ENCODE results near the gene AGK. TPM values are rescaled to one million over a fixed set of nuclear protein-coding genes. Genes with fewer than 3 reads are reported as not detected.

The AGK gene
- total RNA-seq, 2 experiments from 2014 or later = 35.8 to 37.9 TPM

DNA sequence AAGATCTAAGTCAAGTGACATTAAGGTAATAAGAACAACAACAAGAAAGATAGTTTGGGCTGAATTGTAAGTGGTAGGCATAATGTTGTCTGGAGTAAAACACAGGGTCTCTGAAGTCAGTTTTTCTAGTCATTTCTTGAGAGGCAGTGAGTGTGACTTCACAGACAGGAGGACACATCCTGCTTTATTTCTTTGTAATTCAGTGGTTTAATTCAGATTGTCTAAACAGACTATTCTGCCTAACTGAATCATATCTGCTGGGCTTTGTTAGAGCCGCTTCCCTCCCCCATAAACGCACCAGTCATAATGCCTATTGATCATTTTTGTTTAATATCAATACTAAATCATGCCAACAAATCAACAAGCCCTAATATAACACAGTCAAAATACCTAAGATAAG, 46.8 kb downstream of the AGK start:
- H3K36me3 Mint-ChIP-seq (ENCODE audit: low read depth) = peaks cover 36% of the 10 kb centered on the region

DNA sequence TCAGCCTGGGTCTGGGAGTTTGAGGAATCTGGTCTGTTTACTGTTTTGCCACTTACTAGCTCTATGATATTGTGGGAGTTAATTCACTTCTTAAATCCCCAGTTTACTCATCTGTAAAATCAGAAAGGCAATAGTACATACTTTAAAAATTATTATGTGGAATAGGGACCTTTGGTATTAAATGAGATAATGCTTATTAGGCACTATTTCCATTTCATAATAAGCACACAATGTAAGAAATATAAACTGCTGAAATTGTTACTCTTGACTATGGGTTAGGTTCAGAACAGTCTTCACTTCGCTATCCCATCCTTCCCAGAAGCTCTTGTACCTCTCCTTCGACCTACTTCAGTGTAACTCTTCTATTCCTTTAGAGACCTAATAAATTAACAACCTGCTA, 47.2 kb downstream of the AGK start:
- H3K9me3 Mint-ChIP-seq = no peaks in the 10 kb centered on the region
- no peaks in the 10 kb centered on the region for H3K27me3 Mint-ChIP-seq (ENCODE audit: low read depth)
- no peak overlapping the region for H3K27ac Mint-ChIP-seq
- intact Hi-C loops (cut with micrococcal nuclease) = no loop called here
- no peak for DNase-seq
- H3K4me1 Mint-ChIP-seq (ENCODE audit: low read depth) = peaks cover 3% of the 10 kb centered on the region
- H3K4me3 Mint-ChIP-seq = no peak overlapping the region
- CTCF ChIA-PET = no interaction called here
- H3K36me3 Mint-ChIP-seq (ENCODE audit: low read depth) = peaks cover 36% of the 10 kb centered on the region

More for the DNA sequence above, 46.8 kb downstream of the AGK start:
- Mint-ChIP-seq H3K4me1 (ENCODE audit: low read depth) (peaks cover 7% of the 10 kb centered on the region), H3K9me3 (no peaks in the 10 kb centered on the region), H3K4me3 (no peak overlapping the region), H3K27ac (no peak overlapping the region), H3K27me3 (ENCODE audit: low read depth) (no peaks in the 10 kb centered on the region)
- intact Hi-C loops (cut with micrococcal nuclease) = no loop called here
- CTCF ChIA-PET = no interaction called here
- no peak for DNase-seq

DNA sequence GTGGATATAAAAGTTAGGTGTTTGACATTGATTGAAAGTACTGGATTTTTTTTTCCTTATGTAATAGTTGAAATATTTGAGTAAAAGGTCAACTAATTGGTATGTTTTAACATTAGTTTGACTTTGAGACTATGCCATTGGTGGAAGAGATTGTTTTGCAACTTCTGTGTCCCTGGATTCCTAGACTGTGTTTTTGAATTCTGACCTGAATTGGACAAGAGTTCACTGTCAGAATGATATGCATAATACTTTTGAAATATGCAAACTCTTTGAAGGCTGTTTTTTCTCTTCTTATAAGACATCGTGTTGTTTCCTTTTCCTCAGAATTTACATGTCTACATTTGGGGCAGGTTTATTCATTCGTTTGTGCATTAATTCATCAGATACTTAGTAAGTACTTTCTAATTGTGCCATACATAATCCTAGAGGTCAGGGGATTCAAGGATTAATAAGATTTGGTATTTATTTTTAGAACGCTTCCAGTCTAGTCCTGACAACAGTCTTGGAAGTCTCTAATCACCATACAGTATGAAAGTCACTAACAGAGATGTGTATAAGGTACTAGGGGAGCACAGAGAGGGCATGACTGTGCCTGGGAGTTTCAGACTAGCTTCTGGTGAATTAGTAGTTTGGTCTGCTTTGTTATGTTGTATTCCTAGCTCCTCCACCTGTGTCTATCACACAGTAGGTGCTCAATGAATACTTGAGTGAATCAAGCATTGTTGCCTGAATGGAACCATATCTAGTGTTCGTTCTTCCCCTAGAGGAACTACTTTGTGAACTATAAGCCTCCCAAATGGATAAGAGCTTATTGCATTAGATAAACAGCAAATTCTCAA, 49.2 kb downstream of the AGK start:
- Mint-ChIP-seq H3K4me3 (no peak overlapping the region), H3K27me3 (ENCODE audit: low read depth) (no peaks in the 10 kb centered on the region), H3K36me3 (ENCODE audit: low read depth) (peaks cover 34% of the 10 kb centered on the region), H3K27ac (no peak overlapping the region), H3K9me3 (no peaks in the 10 kb centered on the region), H3K4me1 (ENCODE audit: low read depth) (no peaks in the 10 kb centered on the region)
- no peak for DNase-seq
- CTCF ChIA-PET = no interaction called here
- intact Hi-C loops (cut with micrococcal nuclease) = no loop called here

DNA sequence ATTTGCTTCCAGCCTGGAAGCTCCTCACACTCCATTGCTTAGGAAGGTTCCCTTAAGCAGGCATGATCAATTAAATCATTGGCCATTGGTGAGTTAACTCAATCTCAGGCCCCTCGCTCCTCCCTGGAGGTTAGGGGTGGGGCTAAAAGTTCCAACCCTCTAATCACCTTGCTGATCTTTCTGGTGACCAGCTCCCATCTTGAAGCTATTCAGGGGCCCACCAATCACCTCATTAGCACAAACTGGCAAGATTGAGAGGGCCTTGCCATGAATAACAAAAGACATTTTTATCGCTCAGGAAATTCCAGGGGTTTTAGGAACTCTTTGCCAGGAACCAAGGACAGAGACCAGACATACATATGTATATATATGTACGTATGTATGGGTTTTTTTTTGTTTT, 58.4 kb downstream of the AGK start:
- intact Hi-C loops (cut with micrococcal nuclease) = no loop called here
- no peak for DNase-seq
- Mint-ChIP-seq H3K4me3 (no peak overlapping the region), H3K9me3 (no peaks in the 10 kb centered on the region), H3K4me1 (ENCODE audit: low read depth) (no peaks in the 10 kb centered on the region), H3K36me3 (ENCODE audit: low read depth) (peaks cover 21% of the 10 kb centered on the region), H3K27me3 (ENCODE audit: low read depth) (no peaks in the 10 kb centered on the region), H3K27ac (no peak overlapping the region)
- CTCF ChIA-PET = no interaction called here

DNA sequence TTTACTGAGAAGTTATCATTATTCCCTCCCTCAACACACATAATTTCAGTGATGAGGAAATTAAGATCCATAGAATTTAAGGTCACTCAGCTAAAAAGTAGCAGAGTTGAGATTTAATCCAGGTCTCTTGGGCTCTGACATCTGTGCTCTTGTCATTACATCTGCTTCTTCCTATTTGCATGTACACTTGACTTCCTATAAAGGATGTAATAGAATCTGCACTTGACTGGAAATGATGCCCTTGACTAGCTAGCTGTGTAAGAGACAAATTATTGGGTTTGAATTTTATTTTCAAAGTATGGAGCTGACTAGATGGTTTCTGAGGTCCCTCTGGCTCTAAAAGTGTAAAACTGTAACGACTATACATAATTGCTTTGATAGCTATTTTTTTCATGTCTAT, 59.5 kb downstream of the AGK start:
- H3K4me3 Mint-ChIP-seq = no peak overlapping the region
- no peaks in the 10 kb centered on the region for H3K27me3 Mint-ChIP-seq (ENCODE audit: low read depth)
- H3K9me3 Mint-ChIP-seq = no peaks in the 10 kb centered on the region
- no peak for DNase-seq
- peaks cover 21% of the 10 kb centered on the region for H3K36me3 Mint-ChIP-seq (ENCODE audit: low read depth)
- CTCF ChIA-PET = no interaction called here
- intact Hi-C loops (cut with micrococcal nuclease) = no loop called here
- no peak overlapping the region for H3K27ac Mint-ChIP-seq
- no peaks in the 10 kb centered on the region for H3K4me1 Mint-ChIP-seq (ENCODE audit: low read depth)

DNA sequence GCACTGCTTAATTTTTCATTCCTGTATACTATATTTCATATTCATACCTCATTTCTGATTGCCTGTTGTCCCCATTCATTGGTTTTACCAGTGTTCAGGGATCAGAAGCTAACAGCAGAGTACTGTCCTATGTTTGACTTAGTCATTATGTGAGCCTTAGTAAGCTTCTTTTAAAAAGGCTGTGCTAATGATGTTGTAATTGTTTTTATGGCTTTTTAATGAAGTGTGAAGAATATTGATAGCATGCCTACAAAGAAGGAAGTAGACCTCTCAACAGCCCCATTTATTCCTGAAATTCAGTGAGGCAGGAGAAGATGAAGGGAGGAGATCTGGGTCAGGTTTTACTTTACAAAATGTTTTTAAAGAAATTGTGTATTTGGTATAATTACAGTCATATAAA, 61.7 kb downstream of the AGK start:
- Mint-ChIP-seq H3K27ac (no peak overlapping the region), H3K27me3 (ENCODE audit: low read depth) (no peaks in the 10 kb centered on the region), H3K4me3 (no peak overlapping the region), H3K9me3 (no peaks in the 10 kb centered on the region), H3K4me1 (ENCODE audit: low read depth) (no peaks in the 10 kb centered on the region), H3K36me3 (ENCODE audit: low read depth) (peaks cover 17% of the 10 kb centered on the region)
- CTCF ChIA-PET = no interaction called here
- intact Hi-C loops (cut with micrococcal nuclease) = no loop called here
- DNase-seq = no peak

DNA sequence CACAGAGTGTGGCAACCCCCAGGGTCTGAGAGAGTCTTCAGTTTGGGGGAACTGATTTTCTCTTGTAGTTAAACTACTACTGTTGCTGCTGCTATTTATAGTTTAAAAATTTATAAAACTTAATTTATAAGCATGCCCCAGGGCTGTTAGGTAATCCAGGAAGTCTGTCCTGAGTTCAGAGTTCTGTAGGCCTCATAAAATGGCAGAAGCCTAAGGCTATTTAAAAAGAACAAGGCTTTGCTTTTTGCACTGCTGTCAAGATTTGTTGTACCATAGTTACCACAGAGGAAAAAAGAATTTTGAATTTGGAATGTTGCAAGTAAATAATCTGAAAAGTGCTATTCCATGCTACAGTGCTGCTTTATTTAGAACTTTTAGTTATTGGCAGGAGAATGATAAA, 66.1 kb downstream of the AGK start:
- Mint-ChIP-seq H3K4me3 (no peak overlapping the region), H3K9me3 (no peaks in the 10 kb centered on the region), H3K4me1 (ENCODE audit: low read depth) (no peaks in the 10 kb centered on the region), H3K36me3 (ENCODE audit: low read depth) (peaks cover 24% of the 10 kb centered on the region), H3K27me3 (ENCODE audit: low read depth) (no peaks in the 10 kb centered on the region), H3K27ac (no peak overlapping the region)
- CTCF ChIA-PET = no interaction called here
- DNase-seq = no peak
- intact Hi-C loops (cut with micrococcal nuclease) = no loop called here

DNA sequence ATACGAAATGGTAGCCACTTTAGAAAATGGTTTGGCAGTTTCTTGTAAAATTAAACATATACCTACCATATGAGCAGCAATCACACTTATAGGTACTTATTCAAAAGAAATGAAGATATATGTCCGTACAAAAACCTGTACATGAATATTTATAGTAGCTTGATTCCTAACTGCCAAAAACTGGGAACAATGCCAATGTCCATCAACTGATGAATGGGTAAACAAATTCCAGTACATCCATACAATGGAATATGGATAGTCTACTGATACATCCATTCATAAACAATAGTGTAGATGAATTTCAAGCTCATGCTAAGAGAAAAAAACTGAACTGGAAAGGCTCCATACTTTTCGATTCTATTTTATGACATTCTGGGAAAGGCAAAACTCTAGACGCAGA, 68.5 kb downstream of the AGK start:
- Mint-ChIP-seq H3K36me3 (ENCODE audit: low read depth) (peaks cover 35% of the 10 kb centered on the region), H3K27ac (no peak overlapping the region), H3K27me3 (ENCODE audit: low read depth) (no peaks in the 10 kb centered on the region), H3K4me3 (no peak overlapping the region), H3K4me1 (ENCODE audit: low read depth) (no peaks in the 10 kb centered on the region), H3K9me3 (no peaks in the 10 kb centered on the region)
- intact Hi-C loops (cut with micrococcal nuclease) = no loop called here
- CTCF ChIA-PET = interaction anchor here (0.9 kb wide), 1 partner anchor 86 kb away, joined by 4 read pairs; no protein-coding TSS in a partner anchor
- no peak for DNase-seq

DNA sequence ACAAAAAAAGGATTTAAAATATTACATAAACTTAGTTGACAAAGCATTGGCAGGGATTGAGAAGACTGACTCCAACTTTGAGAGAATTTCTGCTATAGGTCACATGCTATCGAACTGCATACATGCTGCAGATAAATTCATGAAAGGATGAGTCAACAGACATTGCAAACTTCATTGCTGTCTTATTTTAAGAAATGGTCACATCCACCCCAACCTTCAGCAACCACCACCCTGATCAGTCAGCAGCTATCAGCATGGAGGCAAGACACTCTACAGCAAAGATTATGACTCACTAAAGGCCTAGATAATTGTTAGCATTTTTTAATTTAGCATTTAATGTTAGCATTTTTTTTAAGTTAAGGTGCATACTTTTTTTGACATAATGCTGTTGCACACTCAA, 73.6 kb downstream of the AGK start:
- Mint-ChIP-seq H3K27ac (no peak overlapping the region), H3K9me3 (no peaks in the 10 kb centered on the region), H3K4me3 (no peak overlapping the region), H3K27me3 (ENCODE audit: low read depth) (no peaks in the 10 kb centered on the region), H3K36me3 (ENCODE audit: low read depth) (peaks cover 39% of the 10 kb centered on the region), H3K4me1 (ENCODE audit: low read depth) (no peaks in the 10 kb centered on the region)
- intact Hi-C loops (cut with micrococcal nuclease) = no loop called here
- DNase-seq = no peak
- CTCF ChIA-PET = no interaction called here

DNA sequence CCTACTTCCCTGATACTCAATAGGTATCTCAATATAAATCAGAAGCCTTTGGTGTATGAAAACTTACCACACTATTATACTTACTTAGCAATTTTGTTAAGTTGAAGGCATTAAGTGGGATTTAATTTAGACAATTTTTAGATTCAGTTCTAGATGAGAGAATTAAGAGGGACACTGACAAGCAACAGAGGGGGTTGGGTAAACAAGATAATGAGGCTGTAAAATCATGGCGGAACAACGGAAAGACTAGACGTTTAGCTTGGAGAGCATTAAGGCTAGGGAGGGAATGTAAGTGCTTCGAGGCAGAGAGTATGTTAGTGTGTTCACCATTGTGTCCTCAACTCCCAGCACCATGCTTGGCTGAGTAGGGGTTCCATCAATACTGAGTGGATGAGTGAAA, 79.4 kb downstream of the AGK start:
- Mint-ChIP-seq H3K4me1 (ENCODE audit: low read depth) (no peaks in the 10 kb centered on the region), H3K4me3 (no peak overlapping the region), H3K27me3 (ENCODE audit: low read depth) (no peaks in the 10 kb centered on the region), H3K9me3 (no peaks in the 10 kb centered on the region), H3K36me3 (ENCODE audit: low read depth) (peaks cover 13% of the 10 kb centered on the region), H3K27ac (no peak overlapping the region)
- no peak for DNase-seq
- intact Hi-C loops (cut with micrococcal nuclease) = no loop called here
- CTCF ChIA-PET = no interaction called here

DNA sequence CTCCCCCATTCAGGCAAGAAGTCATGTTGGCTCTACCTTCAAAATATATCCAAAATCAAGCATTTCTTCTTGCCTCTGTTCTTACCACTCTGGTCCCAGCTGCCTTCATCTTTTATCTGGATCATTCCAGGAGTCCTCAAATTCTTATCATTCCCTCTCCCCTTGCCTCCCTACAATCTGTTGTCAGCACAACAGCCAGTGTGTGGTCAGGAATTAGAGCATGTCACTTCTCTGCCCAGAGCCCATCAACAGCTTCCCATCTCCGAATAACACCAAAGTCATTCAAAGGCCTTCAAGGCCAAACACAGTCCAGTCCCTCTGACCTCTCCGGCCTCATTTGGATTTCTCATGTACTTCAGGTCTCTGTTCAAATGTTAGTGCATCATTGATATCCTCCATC, 80.3 kb downstream of the AGK start:
- intact Hi-C loops (cut with micrococcal nuclease) = no loop called here
- H3K4me1 Mint-ChIP-seq (ENCODE audit: low read depth) = no peaks in the 10 kb centered on the region
- no peaks in the 10 kb centered on the region for H3K27me3 Mint-ChIP-seq (ENCODE audit: low read depth)
- CTCF ChIA-PET = no interaction called here
- no peak for DNase-seq
- H3K4me3 Mint-ChIP-seq = no peak overlapping the region
- H3K9me3 Mint-ChIP-seq = no peaks in the 10 kb centered on the region
- H3K36me3 Mint-ChIP-seq (ENCODE audit: low read depth) = peaks cover 16% of the 10 kb centered on the region
- H3K27ac Mint-ChIP-seq = no peak overlapping the region

DNA sequence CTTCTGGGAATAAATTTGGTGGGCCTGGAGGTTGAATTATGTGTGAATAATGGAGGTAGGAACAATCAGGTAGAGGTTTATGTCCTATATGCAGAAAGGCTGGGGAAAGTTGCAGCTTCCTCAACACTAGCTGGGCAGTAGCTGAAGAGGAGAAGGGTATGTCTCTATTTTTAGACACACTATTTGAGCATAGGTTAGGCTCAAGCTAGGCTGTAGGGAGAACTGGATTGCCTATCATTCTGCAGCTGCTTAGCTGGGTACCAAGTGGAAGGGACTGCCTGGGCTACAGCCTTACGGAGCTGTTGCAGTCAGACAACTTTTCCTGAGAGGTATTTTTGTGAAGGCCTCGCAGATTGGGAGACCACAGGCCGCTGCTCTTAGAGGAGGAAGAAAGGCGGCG, 82.9 kb downstream of the AGK start:
- H3K4me1 Mint-ChIP-seq (ENCODE audit: low read depth) = no peaks in the 10 kb centered on the region
- no peak overlapping the region for H3K4me3 Mint-ChIP-seq
- H3K27me3 Mint-ChIP-seq (ENCODE audit: low read depth) = no peaks in the 10 kb centered on the region
- no peak overlapping the region for H3K27ac Mint-ChIP-seq
- intact Hi-C loops (cut with micrococcal nuclease) = no loop called here
- CTCF ChIA-PET = interaction anchor here (1.5 kb wide), 1 partner anchor 152 kb away, joined by 3 read pairs; no protein-coding TSS in a partner anchor
- peaks cover 18% of the 10 kb centered on the region for H3K36me3 Mint-ChIP-seq (ENCODE audit: low read depth)
- no peaks in the 10 kb centered on the region for H3K9me3 Mint-ChIP-seq
- no peak for DNase-seq

DNA sequence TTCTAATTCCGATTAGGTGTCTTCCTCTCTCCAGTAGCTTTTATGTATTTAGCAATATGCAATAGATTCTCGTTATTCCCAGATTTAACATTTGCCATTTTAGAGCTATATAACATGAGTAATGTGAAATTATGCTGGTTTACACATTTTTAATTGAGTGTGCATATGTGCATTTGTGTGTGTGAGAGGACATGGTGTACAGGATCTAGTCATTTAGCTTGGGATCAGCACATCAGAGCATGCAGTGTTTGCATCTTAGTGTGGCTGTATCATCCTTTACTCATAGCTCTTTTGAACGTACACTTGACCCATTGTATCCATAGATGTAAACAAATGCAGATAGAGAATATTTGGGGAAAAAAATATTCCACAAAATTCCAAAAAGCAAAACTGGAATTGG, 84.8 kb downstream of the AGK start:
- no peaks in the 10 kb centered on the region for H3K9me3 Mint-ChIP-seq
- no peaks in the 10 kb centered on the region for H3K27me3 Mint-ChIP-seq (ENCODE audit: low read depth)
- no peak for DNase-seq
- H3K27ac Mint-ChIP-seq = no peak overlapping the region
- H3K4me1 Mint-ChIP-seq (ENCODE audit: low read depth) = no peaks in the 10 kb centered on the region
- no peak overlapping the region for H3K4me3 Mint-ChIP-seq
- CTCF ChIA-PET = interaction anchor here (1.1 kb wide), 1 partner anchor 103 kb away, joined by 4 read pairs; no protein-coding TSS in a partner anchor
- intact Hi-C loops (cut with micrococcal nuclease) = no loop called here
- H3K36me3 Mint-ChIP-seq (ENCODE audit: low read depth) = peaks cover 21% of the 10 kb centered on the region
